ENCODE data around the gene ABCC6. TPM values are rescaled to one million over a fixed set of nuclear protein-coding genes. Genes with fewer than 3 reads are reported as not detected.
"Not testable (repeated sequence)": the region's sequence is repeated elsewhere in the genome, so short reads cannot be mapped to it uniquely, and the experiment has no call there.

Gene ABCC6
- total and polyA plus RNA-seq, 2 donors (not counting 1 experiment from before 2014, with no cell fraction given): 0.27 TPM; not detected in 1

GRCh38 chr16:16106466-16106865 is 116.8 kb downstream of the ABCC6 start:
- no peak for TF ChIP-seq EZH2 (IDR thresholded peaks at IDR 0.05; ENCODE audit: borderline replicate concordance, insufficient read depth, low read depth, low read length, poor library complexity, severe bottlenecking)
- TF ChIP-seq CTCF (IDR thresholded peaks at IDR 0.05): no peak
- Histone ChIP-seq H3K4me3 (ENCODE audit: control extremely low read depth in 1 of 5, extremely low read depth in 1 of 5, insufficient read depth in 1 of 5, low read depth in 2 of 5, low read length in 4 of 5) (no peak overlapping the region), H3K9me3 (ENCODE audit: control extremely low read depth in 1 of 3, control insufficient read depth in 2 of 3, insufficient read depth in 1 of 3, low read length in 2 of 3) (no peaks in the 10 kb centered on the region), H3K36me3 (replicated peaks in 1 of 2; ENCODE audit: control extremely low read depth in 1 of 2, control insufficient read depth in 1 of 2, extremely low read depth in 1 of 2, insufficient read depth in 2 of 2, low read length in 1 of 2) (peaks cover 9 to 38% of the 10 kb centered on the region in 2 experiments), H3K27me3 (replicated peaks in 1 of 4; ENCODE audit: control extremely low read depth in 1 of 4, control insufficient read depth in 3 of 4, insufficient read depth in 4 of 4, low read length in 3 of 4) (no peaks in the 10 kb centered on the region), H3K27ac (ENCODE audit: low read length in 2 of 2) (no peak overlapping the region), H3K9ac (ENCODE audit: low read length) (no peak overlapping the region), H3K79me2 (ENCODE audit: control insufficient read depth, insufficient read depth, low read length) (no peaks in the 10 kb centered on the region), H3K4me1 (ENCODE audit: control insufficient read depth in 2 of 2, insufficient read depth in 2 of 2, low read length in 2 of 2) (peaks cover 0 to 11% of the 10 kb centered on the region in 2 donors), H2AFZ (ENCODE audit: insufficient read depth, low read depth, low read length, poor library complexity, severe bottlenecking) (no peak overlapping the region), H3K4me2 (replicated peaks; ENCODE audit: low read depth, low read length, poor library complexity, severe bottlenecking) (no peak overlapping the region), H4K20me1 (ENCODE audit: control insufficient read depth, insufficient read depth, low read length, poor library complexity, severe bottlenecking) (no peaks in the 10 kb centered on the region)
- ChIA-PET CTCF (no interaction called here), POLR2A (no interaction called here)
- DNase-seq (no peak), ATAC-seq (ENCODE audit: low read depth) (no peak)
- H3K4me1 Mint-ChIP-seq: peaks cover 22% of the 10 kb centered on the region
- intact Hi-C loops (cut with micrococcal nuclease): no loop called here
- 98% methylated on average over 6 of the region's 6 CpGs for WGBS (ENCODE audit: insufficient coverage)
- H3K9me3 Mint-ChIP-seq (ENCODE audit: insufficient read depth): no peaks in the 10 kb centered on the region
- no peak overlapping the region for H3K4me3 Mint-ChIP-seq
- H3K27me3 Mint-ChIP-seq: no peaks in the 10 kb centered on the region
- no peak overlapping the region for H3K27ac Mint-ChIP-seq

- no peaks in the 10 kb centered on the region for H3K9me3 ChIP-seq (ENCODE audit: control extremely low read depth in 1 of 3, control insufficient read depth in 2 of 3, insufficient read depth in 1 of 3, low read length in 2 of 3)
- intact Hi-C loops (cut with micrococcal nuclease): no loop called here
- no peak overlapping the region for H3K4me3 Mint-ChIP-seq
- no peaks in the 10 kb centered on the region for H3K79me2 ChIP-seq (ENCODE audit: control insufficient read depth, insufficient read depth, low read length)
- H3K27me3 ChIP-seq (replicated peaks in 1 of 4; ENCODE audit: control extremely low read depth in 1 of 4, control insufficient read depth in 3 of 4, insufficient read depth in 4 of 4, low read length in 3 of 4): no peaks in the 10 kb centered on the region
- no peak overlapping the region for H3K27ac ChIP-seq (ENCODE audit: low read length in 2 of 2)
- H4K20me1 ChIP-seq (ENCODE audit: control insufficient read depth, insufficient read depth, low read length, poor library complexity, severe bottlenecking): no peaks in the 10 kb centered on the region
- H3K27ac Mint-ChIP-seq: peak overlapping the region; percentile 59
- ATAC-seq (ENCODE audit: low read depth) (no peak), DNase-seq (no peak)
- H3K4me1 ChIP-seq (ENCODE audit: control insufficient read depth in 2 of 2, insufficient read depth in 2 of 2, low read length in 2 of 2): peaks cover 4 to 19% of the 10 kb centered on the region in 2 donors
- peaks cover 28% of the 10 kb centered on the region for H3K4me1 Mint-ChIP-seq
- no peaks in the 10 kb centered on the region for H3K27me3 Mint-ChIP-seq
- ChIA-PET CTCF (interaction anchor here (0.9 to 1.1 kb wide), 2 partner anchors 14 to 231 kb away, joined by 3 read pairs; no protein-coding TSS in a partner anchor), POLR2A (no interaction called here)
- TF ChIP-seq EZH2 (IDR thresholded peaks at IDR 0.05; ENCODE audit: borderline replicate concordance, insufficient read depth, low read depth, low read length, poor library complexity, severe bottlenecking) (no peak), CTCF (IDR thresholded peaks at IDR 0.05) (no peak)
- no peak overlapping the region for H2AFZ ChIP-seq (ENCODE audit: insufficient read depth, low read depth, low read length, poor library complexity, severe bottlenecking)
- 85% methylated on average over 6 of the region's 14 CpGs for WGBS (ENCODE audit: insufficient coverage)
- no peak overlapping the region for H3K9ac ChIP-seq (ENCODE audit: low read length)
- no peak overlapping the region for H3K4me3 ChIP-seq (ENCODE audit: control extremely low read depth in 1 of 5, extremely low read depth in 1 of 5, insufficient read depth in 1 of 5, low read depth in 2 of 5, low read length in 4 of 5)
- H3K4me2 ChIP-seq (replicated peaks; ENCODE audit: low read depth, low read length, poor library complexity, severe bottlenecking): no peak overlapping the region
- H3K36me3 ChIP-seq (replicated peaks in 1 of 2; ENCODE audit: control extremely low read depth in 1 of 2, control insufficient read depth in 1 of 2, extremely low read depth in 1 of 2, insufficient read depth in 2 of 2, low read length in 1 of 2): peaks cover 8 to 34% of the 10 kb centered on the region in 2 experiments
- H3K9me3 Mint-ChIP-seq (ENCODE audit: insufficient read depth): no peaks in the 10 kb centered on the region
Measured at GRCh38 chr16:16105646-16106045, 117.6 kb downstream of the ABCC6 start.

- intact Hi-C loops (cut with micrococcal nuclease): not testable (repeated sequence)
- H3K36me3 ChIP-seq (replicated peaks in 1 of 2; ENCODE audit: control extremely low read depth in 1 of 2, control insufficient read depth in 1 of 2, extremely low read depth in 1 of 2, insufficient read depth in 2 of 2, low read length in 1 of 2): peaks cover 8 to 31% of the 10 kb centered on the region in 2 experiments
Measured at GRCh38 chr16:16104804-16105141, 118.5 kb downstream of the ABCC6 start.

More at GRCh38 chr16:16104804-16105141, 118.5 kb downstream of the ABCC6 start:
- H3K9me3 Mint-ChIP-seq (ENCODE audit: insufficient read depth); ATAC-seq (ENCODE audit: low read depth); POLR2A ChIA-PET; H3K27me3 Mint-ChIP-seq; H3K27me3 ChIP-seq (replicated peaks in 1 of 4; ENCODE audit: control extremely low read depth in 1 of 4, control insufficient read depth in 3 of 4, insufficient read depth in 4 of 4, low read length in 3 of 4); H3K9me3 ChIP-seq (ENCODE audit: control extremely low read depth in 1 of 3, control insufficient read depth in 2 of 3, insufficient read depth in 1 of 3, low read length in 2 of 3); H4K20me1 ChIP-seq (ENCODE audit: control insufficient read depth, insufficient read depth, low read length, poor library complexity, severe bottlenecking); H2AFZ ChIP-seq (ENCODE audit: insufficient read depth, low read depth, low read length, poor library complexity, severe bottlenecking); H3K4me3 Mint-ChIP-seq; H3K79me2 ChIP-seq (ENCODE audit: control insufficient read depth, insufficient read depth, low read length); H3K27ac ChIP-seq (ENCODE audit: low read length in 2 of 2); DNase-seq; H3K9ac ChIP-seq (ENCODE audit: low read length); H3K4me3 ChIP-seq (ENCODE audit: control extremely low read depth in 1 of 5, extremely low read depth in 1 of 5, insufficient read depth in 1 of 5, low read depth in 2 of 5, low read length in 4 of 5); H3K4me2 ChIP-seq (replicated peaks; ENCODE audit: low read depth, low read length, poor library complexity, severe bottlenecking): not testable (repeated sequence)
- peaks cover 12 to 28% of the 10 kb centered on the region in 2 donors for H3K4me1 ChIP-seq (ENCODE audit: control insufficient read depth in 2 of 2, insufficient read depth in 2 of 2, low read length in 2 of 2)
- Mint-ChIP-seq H3K27ac (peak overlapping the region; percentile 68), H3K4me1 (peaks cover 36% of the 10 kb centered on the region)
- 96% methylated on average over 16 of the region's 21 CpGs for WGBS (ENCODE audit: insufficient coverage)
- CTCF ChIA-PET: interaction anchor here (1.1 kb wide), 1 partner anchor 15 kb away, joined by 3 read pairs; no protein-coding TSS in a partner anchor
